ENCODE results near the gene HOGA1. TPM values are rescaled to one million over a fixed set of nuclear protein-coding genes. Genes with fewer than 3 reads are reported as not detected.
"Not testable (repeated sequence)": the region's sequence is repeated elsewhere in the genome, so short reads cannot be mapped to it uniquely, and the experiment has no call there.

Gene HOGA1
- total RNA-seq, 1 donor from 2014 or later, result 72.3 TPM

DNA sequence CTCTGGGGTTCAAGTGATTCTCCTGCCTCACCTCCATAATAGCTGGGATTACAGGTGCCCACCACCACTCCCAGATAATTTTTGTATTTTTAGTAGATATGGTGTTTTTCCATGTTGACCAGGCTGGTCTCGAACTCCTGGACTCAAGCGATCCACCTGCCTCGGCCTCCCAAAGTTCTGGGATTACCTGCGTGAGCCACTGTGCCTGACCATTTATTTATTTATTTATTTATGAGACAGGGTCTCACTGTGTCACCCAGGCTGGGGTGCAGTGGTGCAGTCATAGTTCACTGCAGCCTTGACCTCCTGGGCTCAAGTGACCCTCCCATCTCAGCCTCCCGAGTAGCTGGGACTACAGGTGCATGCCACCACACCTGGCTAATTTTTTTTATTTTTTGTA lies 29.9 kb upstream of the HOGA1 start:
- DNase-seq (ENCODE audit: low read depth), result not testable (repeated sequence)

DNA sequence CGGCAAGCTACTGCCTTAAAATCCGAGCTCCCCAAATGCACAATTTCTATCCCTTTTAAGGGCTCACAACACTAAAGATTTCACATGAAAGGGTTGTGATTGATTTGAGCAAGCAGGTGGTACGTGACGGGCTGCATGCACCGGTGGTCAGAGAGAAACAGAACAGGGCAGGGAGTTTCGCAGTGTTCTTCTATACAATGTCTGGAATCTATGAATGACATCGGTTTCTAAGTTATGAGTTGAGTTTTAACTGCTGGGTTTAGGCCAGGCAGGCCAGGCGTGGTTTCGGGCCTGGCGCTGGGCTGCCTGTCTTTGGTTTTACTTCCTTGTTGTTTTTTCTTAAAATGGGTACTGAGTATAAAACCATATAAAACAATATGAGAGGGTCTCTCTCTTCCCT lies 28.6 kb upstream of the HOGA1 start:
- peak; percentile 65 for DNase-seq (ENCODE audit: low read depth)

DNA sequence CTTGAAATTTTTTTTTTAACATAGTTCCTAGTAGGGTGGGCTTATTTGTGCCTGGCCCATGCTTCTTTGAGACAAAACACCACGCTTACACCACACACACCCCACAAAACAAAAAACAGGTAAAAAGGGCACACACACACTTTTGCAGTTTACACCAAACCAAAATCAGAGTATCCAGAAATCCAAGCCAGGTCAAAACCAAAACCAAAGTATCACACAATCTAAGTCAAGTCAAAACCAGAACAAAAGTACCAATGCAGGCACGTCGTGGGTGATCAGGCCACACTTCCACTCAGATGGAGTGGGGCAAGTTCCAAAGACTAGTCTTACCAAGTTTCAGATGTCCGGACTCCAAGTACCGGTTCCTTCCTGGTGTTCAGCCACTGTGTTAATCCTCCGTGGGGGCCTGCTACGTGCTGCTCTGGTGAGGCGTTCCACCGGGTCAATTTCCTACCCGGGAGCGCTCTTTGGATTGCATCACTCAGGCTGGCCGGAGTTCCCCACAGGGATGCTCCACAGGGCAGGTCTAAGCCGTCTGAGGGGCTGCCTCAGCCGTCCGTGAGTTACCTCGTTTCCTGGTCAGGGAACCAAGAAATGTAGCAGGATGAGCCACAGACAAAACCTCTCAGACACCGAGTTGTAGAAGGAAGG lies 23.3 kb upstream of the HOGA1 start:
- DNase-seq (ENCODE audit: low read depth), result peak; percentile 78

DNA sequence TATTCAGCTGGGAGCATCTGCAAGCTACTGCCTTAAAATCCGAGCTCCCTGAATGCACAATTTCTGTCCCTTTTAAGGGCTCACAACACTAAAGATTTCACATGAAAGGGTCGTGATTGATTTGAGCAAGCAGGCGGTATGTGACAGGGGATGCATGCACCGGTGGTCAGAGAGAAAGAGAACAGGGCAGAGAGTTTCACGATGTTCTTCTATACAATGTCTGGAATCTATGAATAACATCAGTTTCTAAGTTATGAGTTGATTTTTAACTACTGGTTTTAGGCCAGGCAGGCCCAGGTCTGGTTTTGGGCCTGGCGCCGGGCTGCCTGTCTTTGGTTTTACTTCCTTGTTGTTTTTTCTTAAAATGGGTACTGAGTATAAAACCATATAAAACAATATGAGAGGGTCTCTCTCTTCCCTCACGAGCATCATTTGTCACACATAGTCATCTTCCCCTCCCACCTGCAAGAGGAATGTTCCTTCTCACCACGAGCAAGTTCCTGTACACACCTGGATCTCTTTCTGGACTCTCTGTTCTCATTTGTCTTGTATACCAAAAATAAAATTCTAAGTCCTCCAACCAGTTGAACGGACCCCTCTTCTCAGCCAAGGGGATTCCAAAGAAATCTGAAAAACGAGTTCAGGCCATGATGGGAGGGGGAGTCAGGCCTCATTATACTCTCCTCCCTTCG lies 22.7 kb upstream of the HOGA1 start:
- DNase-seq (ENCODE audit: low read depth), result peak; percentile 21

DNA sequence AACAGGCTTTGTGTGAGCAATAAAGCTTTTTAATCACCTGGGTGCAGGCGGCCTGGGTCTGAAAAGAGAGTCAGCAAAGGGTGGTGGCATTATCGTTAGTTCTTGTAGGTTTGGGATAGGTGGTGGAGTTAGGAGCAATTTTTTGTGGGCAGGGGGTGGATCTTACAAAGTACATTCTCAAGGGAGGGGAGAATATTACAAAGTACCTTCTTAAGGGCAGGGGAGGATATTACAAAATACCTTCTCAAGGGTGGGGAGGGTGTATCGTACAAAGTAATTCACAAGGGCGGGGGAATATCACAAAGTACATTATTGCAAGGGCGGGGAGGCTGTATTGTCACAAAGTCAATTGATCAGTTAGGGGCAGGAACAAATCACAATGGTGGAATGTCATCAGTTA lies 21.9 kb upstream of the HOGA1 start:
- not testable (repeated sequence) for DNase-seq (ENCODE audit: low read depth)

DNA sequence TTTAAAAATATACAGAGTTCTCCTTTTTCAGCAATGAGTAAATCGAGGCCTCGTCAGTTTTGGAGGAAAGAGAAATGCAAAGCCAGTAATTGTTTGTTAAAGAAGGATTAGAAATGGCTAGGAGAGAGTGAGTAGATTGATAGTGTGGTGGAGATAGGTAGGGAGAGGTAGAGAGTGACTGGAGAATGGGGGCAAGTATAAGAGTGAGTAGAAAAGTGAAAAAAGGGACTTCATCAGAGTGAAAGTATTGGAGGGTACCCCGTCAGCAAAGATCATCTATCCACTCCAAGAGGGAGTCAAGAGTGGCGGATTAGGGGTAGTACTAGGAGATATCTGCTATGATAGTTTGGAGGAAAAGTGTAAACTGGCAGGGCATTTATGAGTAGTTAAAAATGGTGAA lies 20.9 kb upstream of the HOGA1 start:
- no peak for DNase-seq (ENCODE audit: low read depth)

DNA sequence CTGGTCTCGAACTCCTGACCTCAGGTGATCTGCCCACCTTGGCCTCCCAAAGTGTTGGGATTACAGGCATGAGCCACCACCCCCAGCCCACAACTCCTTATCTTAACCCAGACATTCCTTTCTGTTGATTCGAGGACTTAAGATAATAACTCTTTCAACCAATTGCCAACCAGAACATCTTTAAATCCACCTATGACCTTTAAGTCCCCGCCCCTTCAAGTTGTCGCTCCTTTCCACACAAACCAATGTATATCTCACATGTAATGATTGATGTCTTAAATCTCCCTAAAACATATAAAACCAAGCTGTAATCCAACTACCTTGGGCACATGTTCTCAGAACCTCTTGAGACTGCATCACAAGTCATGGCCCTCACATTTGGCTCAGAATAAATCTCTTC lies 19.4 kb upstream of the HOGA1 start:
- DNase-seq (ENCODE audit: low read depth), result no peak

DNA sequence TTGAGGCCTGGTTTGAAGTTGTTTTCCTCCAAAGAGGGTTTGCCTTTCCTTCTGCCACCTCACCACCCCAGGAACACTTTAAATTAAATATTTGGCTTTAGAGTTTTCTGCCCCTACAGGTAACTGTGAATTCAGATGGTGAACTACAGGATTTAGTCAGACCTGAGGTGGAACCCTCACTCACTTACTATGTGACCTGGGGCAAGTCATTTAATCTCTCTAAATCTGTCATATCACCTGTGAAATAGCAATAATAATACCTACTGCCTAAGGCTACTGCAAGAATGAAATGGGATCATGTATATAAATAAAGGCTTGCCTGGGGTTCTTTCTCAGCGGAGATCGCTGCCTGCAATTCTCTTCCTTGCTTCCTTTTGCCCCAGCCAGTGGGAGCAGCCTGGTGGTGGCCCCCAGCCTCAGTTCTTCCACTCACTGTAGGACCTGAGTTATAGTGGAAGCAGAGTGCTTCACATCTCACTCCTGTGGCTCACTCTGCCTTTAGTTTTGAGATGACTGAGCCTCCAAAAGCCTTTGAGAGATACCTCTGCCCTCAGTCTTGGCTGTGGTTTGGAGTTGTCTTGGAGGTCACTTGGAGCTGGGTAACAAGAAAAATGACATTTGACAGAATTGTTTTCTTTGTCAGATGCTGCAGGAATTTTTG lies 17.7 kb upstream of the HOGA1 start:
- DNase-seq (ENCODE audit: low read depth), result no peak

DNA sequence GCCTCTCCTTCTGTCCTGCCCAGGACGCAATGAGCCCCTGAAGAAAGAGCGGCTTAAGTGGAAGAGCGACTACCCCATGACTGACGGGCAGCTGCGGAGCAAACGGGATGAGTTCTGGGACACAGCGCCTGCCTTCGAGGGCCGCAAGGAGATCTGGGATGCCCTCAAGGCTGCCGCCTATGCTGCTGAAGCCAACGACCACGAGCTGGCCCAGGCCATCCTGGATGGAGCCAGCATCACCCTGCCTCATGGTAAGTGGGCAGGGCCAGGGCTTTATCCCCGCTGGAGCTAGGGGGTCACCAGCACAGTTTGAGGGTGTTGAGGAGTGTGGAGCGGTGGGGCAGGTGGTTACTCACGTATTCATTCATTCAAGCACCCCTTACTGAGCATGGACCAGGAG lies 16.3 kb upstream of the HOGA1 start:
- DNase-seq (ENCODE audit: low read depth), result no peak

DNA sequence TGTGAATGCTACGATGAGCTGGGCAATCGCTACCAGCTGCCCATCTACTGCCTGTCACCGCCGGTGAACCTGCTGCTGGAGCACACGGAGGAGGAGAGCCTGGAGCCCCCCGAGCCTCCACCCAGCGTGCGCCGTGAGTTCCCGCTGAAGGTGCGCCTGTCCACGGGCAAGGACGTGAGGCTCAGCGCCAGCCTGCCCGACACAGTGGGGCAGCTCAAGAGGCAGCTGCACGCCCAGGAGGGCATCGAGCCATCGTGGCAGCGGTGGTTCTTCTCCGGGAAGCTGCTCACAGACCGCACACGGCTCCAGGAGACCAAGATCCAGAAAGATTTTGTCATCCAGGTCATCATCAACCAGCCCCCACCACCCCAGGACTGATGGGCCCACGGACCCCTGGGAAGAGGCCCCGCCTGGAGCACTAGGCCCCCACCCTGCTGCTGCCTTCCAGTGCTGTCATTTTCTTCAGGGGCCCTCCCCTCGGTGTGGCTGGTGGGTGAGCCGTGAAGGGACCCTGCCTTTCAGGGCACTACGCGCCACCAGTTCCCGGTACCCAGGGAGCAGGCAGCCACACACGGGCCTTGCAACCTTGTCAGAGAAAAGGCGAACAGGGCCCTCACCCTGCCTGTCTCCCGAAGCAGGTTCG lies 13.9 kb upstream of the HOGA1 start:
- no peak for DNase-seq (ENCODE audit: low read depth)

DNA sequence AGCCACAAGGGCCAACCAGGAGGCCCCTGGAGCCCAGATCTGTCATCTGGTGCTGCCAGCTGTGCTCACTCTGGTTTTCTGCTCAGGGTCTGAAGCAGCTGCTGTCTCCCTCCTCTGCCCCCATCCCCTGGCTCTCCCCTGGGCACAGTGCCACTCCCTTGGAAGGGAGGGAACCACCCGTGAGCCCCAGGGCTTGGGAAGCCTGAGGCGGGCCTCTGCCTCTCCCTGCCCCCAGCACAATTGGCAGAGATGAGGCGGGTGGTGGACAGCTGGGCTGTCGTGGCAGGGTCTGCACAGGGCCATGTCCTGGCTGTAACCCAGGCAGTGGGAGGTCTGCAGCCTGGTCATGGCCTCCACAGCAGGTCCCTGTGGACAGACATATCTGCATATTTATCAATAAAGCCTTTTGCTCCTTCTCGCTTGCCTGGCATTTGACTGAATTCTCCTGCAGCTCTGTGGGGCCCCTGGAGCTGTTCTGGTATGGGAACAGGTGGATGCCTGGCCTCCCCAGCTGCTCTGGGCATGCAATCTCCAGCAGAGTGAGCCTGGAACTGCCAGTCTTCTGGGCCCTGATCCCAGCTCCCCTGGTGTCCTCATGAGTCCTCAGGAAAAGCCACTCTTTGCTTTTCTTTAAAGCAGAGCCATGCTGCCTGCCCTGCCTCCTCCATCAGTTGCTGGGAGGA lies 13.3 kb upstream of the HOGA1 start:
- no peak for DNase-seq (ENCODE audit: low read depth)

DNA sequence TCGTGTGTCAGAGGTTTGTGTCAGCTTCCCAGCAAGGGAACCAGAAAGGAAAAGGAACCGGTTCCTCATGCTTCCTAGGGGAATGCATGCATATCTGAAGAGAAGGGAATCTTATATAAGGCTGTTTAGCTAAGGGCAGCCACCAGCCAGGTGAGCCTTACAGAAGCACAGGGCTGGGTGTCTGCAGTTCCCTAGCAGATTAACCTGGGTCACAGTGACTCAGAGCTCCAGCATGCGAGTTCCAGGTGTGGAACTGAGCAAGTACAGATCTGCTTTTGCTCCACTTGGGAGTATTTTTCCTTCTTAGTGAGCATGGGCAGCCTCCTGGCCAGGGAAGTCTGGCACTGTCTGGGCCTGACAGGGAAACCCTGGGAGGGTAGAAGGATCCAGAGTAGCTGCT lies 12.6 kb upstream of the HOGA1 start:
- DNase-seq (ENCODE audit: low read depth), result peak; percentile 76

DNA sequence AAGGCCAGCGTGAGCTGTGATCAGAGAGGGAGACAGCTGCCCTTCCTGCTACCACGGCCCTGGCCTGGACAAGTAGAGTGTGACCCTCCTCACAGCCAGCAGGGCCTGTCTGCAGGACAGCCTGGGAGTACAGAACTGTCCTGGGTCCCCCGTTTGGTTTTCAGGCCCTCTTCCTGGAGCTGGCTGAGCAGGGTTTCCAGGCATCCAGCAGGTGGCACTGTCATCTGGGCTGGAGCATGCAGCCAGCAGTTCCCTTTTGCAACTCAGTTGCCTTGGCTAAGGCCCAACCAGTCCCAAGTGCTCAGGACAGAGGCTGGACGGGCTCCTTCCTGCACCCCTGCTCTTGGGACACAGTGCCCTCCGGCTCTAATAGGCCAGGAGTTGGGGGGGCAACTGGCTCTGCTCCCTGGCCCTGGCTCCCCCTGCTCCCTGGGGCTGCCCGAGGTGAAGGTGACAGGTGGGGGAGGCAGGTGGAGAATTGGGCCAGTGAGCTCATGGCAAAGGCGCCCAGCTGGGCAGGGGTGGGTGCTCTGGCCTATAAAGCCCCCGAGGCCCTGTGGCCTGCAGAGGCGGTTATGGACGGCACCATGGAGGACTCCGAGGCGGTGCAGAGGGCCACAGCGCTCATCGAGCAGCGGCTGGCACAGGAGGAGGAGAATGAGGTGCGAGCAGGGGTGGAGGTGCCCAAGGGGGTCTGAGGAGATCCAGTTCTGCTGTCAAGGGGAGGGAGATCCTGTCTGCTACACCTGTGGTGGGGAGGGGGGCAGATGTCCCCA lies 11.8 kb upstream of the HOGA1 start, which contains the start of gene ANKRD2:
Gene ANKRD2 (plus strand): TSS at position 566 of the 776 bp plus-strand sequence. CDS start 10 bp downstream, at position 576.
- DNase-seq (ENCODE audit: low read depth), result peak; percentile 78

DNA sequence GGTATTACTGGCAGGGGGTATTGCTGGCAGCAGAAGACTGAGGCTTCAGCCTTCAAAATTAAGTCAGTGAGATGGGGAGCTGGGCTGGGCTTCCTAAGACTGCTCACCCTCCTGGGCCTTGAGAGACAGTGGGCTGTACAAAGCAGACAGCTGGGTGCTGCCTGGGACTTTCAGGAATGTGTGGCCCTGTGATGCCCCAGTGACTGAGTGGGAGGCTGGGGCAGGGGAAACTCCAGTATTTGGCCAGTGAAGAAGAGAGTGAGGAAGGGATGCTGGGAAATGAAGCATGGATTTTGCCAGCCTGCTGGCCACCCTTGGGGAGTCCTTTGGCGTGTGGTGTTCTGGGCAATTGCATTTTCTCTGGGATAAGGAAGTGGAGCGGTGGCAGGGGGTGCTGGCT lies 11.2 kb upstream of the HOGA1 start:
- peak; percentile 69 for DNase-seq (ENCODE audit: low read depth)

DNA sequence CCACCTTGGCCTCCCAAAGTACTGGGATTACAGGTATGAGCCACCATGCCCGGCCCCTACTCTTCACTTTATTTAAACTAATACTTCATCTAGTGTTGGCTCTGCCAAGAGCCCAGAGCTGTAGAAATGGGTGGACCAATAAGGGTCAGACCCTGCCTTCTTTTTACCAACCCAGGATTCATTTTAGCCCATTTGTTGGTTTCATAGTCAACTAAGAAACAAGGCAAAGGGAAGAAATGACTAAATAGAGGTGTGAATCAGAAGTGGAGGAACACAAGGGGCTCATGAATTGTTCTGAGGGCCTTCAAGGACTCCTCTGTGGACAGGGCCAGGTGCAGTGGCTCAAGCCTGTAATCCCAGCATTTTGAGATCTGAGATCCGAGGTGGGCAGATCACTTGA lies 10.5 kb upstream of the HOGA1 start:
- no peak for DNase-seq (ENCODE audit: low read depth)

DNA sequence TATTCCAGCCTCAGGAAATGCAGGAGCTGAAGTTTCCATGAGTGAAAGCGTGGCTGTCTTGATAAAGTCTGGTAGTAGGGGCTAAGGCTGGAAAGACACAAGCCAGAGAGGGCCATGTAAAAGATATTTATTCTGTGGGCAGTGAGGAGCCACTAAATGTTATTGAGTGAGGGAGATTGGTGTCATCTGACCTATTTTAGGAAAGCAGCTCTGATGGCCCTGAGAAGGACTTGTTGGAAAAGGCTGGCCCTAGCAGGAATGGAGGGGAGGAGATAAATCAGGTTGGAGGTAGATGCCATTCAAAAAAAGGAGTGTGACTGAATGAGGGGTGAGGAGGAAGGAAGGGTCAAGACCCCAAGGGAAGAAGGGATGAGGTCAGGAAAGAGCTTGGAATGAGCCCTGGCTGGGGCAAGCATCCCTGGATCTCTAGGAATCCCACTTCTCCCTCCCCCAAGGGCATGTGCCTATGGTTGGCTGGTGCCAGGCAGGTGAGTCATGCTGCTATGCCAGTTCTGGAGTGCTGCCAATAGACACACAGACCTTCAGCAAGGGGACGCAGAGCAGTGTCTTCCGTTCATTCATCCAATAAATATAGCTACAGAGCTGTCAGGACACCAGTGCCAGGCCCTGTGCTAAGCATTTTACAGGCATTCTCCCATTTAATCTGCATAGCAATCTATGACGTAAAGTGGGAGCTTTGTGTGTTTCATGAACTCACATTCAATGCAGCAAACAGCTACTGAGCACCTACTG lies 9.6 kb upstream of the HOGA1 start:
- DNase-seq (ENCODE audit: low read depth), result peak; percentile 99

DNA sequence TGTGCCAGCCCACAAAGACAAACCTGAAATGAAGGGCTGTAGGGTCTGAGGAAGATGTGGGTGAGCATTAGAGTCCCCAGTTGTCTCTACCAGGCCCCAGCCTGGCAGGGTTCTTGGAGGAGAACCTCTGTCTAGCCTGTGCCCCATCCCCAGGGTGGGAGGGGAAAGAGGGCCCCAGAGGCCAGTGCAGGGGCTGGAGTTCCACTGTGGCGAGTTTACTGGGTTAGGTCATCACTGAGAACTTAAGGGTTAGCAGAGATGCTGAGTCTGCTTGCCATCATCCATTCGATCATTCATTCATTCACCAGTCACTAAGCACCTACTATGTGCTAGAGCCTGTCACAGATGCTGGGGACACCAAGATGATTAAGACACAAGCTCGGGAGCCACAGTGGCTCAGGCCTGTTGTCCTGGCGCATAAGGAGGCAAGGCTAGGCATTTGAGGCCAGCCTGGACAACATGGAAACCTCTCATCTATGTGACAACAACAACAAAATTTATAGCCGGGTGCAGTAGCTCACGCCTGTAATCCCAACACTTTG lies 9.0 kb upstream of the HOGA1 start:
- peak; percentile 40 for DNase-seq (ENCODE audit: low read depth)

DNA sequence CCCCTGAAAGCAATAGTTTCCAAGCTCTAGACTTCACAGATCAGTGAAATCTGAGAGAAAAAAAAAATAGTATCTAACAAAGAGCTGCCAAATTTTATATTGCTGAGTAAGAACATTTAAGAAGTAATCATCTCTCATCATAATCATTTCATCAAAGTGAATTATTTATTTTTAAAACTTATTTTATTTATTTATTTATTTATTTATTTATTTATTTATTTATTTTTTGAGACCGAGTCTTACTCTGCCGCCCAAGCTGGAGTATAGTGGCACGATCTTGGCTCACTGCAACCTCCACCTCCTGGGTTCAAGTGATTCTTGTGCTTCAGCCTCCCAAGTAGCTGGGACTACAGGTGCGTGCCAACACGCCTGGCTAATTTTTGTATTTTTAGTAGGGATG lies 7.7 kb upstream of the HOGA1 start:
- DNase-seq (ENCODE audit: low read depth), result not testable (repeated sequence)

DNA sequence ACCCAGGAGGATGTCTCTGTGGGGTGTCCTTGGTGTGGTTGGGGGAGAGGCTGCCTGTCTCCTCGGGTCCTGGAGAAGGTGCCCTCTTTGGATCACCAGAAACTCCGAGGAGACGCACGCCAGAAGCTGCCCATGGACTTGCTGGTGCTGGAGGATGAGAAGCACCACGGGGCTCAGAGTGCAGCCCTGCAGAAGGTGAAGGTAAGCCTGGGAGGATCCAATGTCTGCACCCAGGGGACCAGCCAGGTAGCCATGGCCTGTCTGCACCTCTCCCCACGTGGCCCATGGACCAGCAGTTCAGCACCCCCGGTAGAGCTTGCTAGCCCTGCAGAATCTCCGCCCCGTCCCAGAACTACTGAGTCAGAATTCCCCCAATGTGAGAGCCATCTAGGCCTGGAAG lies 6.5 kb upstream of the HOGA1 start:
- DNase-seq (ENCODE audit: low read depth), result no peak

DNA sequence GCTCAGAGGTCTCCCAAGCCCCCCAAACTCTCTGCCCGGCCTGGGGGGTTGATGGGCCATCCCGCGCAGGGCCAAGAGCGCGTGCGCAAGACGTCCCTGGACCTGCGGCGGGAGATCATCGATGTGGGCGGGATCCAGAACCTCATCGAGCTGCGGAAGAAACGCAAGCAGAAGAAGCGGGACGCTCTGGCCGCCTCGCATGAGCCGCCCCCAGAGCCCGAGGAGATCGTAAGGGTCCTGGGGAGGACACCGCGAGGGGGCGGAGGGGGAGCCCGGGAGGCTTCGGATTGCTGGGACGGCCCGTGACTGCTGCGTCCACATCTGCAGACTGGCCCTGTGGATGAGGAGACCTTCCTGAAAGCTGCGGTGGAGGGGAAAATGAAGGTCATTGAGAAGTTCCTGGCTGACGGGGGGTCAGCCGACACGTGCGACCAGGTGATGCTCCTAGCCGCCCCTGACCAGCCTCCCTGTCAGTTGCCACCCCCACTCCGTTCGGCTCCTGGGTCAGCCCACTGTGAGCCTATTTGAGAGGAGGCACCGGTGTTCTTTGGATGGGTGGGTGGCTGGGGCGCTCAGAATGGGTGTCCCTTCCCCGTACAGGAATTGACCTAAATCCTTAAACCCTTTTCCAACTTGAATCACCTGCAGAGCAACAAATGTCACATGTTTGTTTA lies 5.9 kb upstream of the HOGA1 start:
- DNase-seq (ENCODE audit: low read depth), result no peak

All from renal cortical epithelial cell (primary cell).